Adipose tissue (tissue), 3 donors: Measurements from ENCODE around the gene P2RY4. TPM values are rescaled to one million over a fixed set of nuclear protein-coding genes. Genes with fewer than 3 reads are reported as not detected.
"Not testable (repeated sequence)": the region's sequence is repeated elsewhere in the genome, so short reads cannot be mapped to it uniquely, and the experiment has no call there.

Experiments
- H3K27ac ChIP-seq: one replicate; pipeline ENCODE4 v1.5.1; 2013; ENCODE audit warnings: low read depth, low read length
- WGBS, 3 donors: extraction: QIAGEN DNeasy Blood & Tissue Kit; methylation state at CpG; one replicate each; pipeline ENCODE4 v1.1.7; 2013; 5-methylcytosine and 5-hydroxymethylcytosine counted together
- polyA plus RNA-seq, 3 donors: library from polyadenylated mRNA; stranded (reverse); fragments of 200-250 nt; gene quantifications; one replicate each; pipeline ENCODE4 v1.2.3, GENCODE V29; 2013
- donor health status: healthy with polysubstance abuse.
- donor health status: Bipolar disorder and iron deficiency.
- donor health status: healthy.

The P2RY4 gene
- polyA plus RNA-seq: under 1 TPM in 1 of 3 donors, not detected in 2; 0.10 TPM

- WGBS, 3 donors: 52 to 87% (median 65%) methylated on average over 4 of the region's 4 CpGs
- H3K27ac ChIP-seq: no peak within 1 kb of the TSS
These were observed at the start of gene P2RY4 for GRCh38 chrX:70260104-70260503. Gene P2RY4, minus strand, starts transcription at chrX:70260204. Its CDS starts 580 bp downstream, at chrX:70259624.

- WGBS, 3 donors: 45 to 60% (median 55%) methylated on average over 3 of the region's 3 CpGs
- H3K27ac ChIP-seq: no peak overlapping the region
These were observed 41.7 kb upstream of the P2RY4 start for GRCh38 chrX:70301716-70302115.

GRCh38 chrX:70293621-70294020, 33.6 kb upstream of the P2RY4 start:
- 85 to 95% (median 93%) methylated on average over 5 of the region's 5 CpGs for WGBS, 3 donors
- no peak overlapping the region for H3K27ac ChIP-seq

- 0% methylated on average over 1 of the region's 1 CpG for WGBS, 3 donors
- H3K27ac ChIP-seq: no peak overlapping the region
These were observed 32.8 kb upstream of the P2RY4 start for GRCh38 chrX:70292788-70293187.

- WGBS, 3 donors: 0 to 29% (median 1%) methylated on average over 60 to 62 of the region's 62 CpGs
- H3K27ac ChIP-seq: no peak within 1 kb of the TSS
These were observed 30.1 kb upstream of the P2RY4 start, which contains the start of the genes KIF4A and PDZD11 for GRCh38 chrX:70289793-70290770. Gene KIF4A, plus strand, starts transcription at chrX:70290104. Its CDS starts 355 bp downstream, at chrX:70290459. Gene PDZD11, minus strand, starts transcription at chrX:70289927. Its CDS starts 586 bp downstream, at chrX:70289341.

- H3K27ac ChIP-seq: no peak overlapping the region
- 20 to 52% (median 29%) methylated on average over 11 of the region's 11 CpGs for WGBS, 3 donors
These were observed 29.3 kb upstream of the P2RY4 start for GRCh38 chrX:70289168-70289792.

GRCh38 chrX:70281951-70282350, 21.9 kb upstream of the P2RY4 start, which contains the start of gene RAB41:
Gene RAB41, plus strand, starts transcription at chrX:70282172. Its CDS starts 46 bp downstream, at chrX:70282218.
- WGBS, 3 donors: 91 to 95% (median 91%) methylated on average over 21 of the region's 21 CpGs
- no peak within 1 kb of the TSS for H3K27ac ChIP-seq

GRCh38 chrX:70280573-70280972, 20.6 kb upstream of the P2RY4 start:
- H3K27ac ChIP-seq: no peak overlapping the region
- 63 to 92% (median 87%) methylated on average over 3 of the region's 3 CpGs for WGBS, 3 donors

- WGBS, 3 donors: 83 to 100% (median 93%) methylated on average over 3 of the region's 3 CpGs
- no peak overlapping the region for H3K27ac ChIP-seq
These were observed 19.1 kb upstream of the P2RY4 start for GRCh38 chrX:70279081-70279480.

GRCh38 chrX:70274029-70274428, 14.0 kb upstream of the P2RY4 start:
- WGBS, 3 donors: 80 to 88% (median 81%) methylated on average over 7 of the region's 7 CpGs
- not testable (repeated sequence) for H3K27ac ChIP-seq

GRCh38 chrX:70268034-70268433, 8.0 kb upstream of the P2RY4 start, which contains the start of gene ARR3:
Gene ARR3, plus strand, starts transcription at chrX:70268334. Its CDS starts 1,052 bp downstream, at chrX:70269386.
- H3K27ac ChIP-seq: no peak within 1 kb of the TSS

- WGBS, 3 donors: 37 to 60% (median 44%) methylated on average over 3 of the region's 3 CpGs
- no peak overlapping the region for H3K27ac ChIP-seq
These were observed 4.8 kb upstream of the P2RY4 start for GRCh38 chrX:70264784-70265183.

GRCh38 chrX:70262952-70263567, 3.1 kb upstream of the P2RY4 start:
- WGBS, 3 donors: 21 to 24% (median 24%) methylated on average over 7 of the region's 7 CpGs
- no peak overlapping the region for H3K27ac ChIP-seq

- 59 to 85% (median 76%) methylated on average over 5 of the region's 5 CpGs for WGBS, 3 donors
- no peak overlapping the region for H3K27ac ChIP-seq
These were observed 2.3 kb downstream of the P2RY4 start for GRCh38 chrX:70257423-70258288.

GRCh38 chrX:70255452-70255851, 4.6 kb downstream of the P2RY4 start:
- WGBS, 3 donors: 66 to 75% (median 66%) methylated on average over 2 of the region's 2 CpGs
- no peak overlapping the region for H3K27ac ChIP-seq

- WGBS, 3 donors: 78 to 98% (median 88%) methylated on average over 3 of the region's 3 CpGs
These were observed 5.1 kb downstream of the P2RY4 start for GRCh38 chrX:70254909-70255308.

GRCh38 chrX:70254063-70254400, 6.0 kb downstream of the P2RY4 start:
- 69 to 79% (median 74%) methylated on average over 1 of the region's 1 CpG for WGBS, 3 donors
- H3K27ac ChIP-seq: no peak overlapping the region

More at GRCh38 chrX:70254909-70255308, 5.1 kb downstream of the P2RY4 start:
- no peak overlapping the region for H3K27ac ChIP-seq
